HepG2 (cell line): ENCODE data around the gene NIBAN1.

ENCODE experiments used
- BCLAF1 ChIP-seq: fragments of 450-650 bp; IDR thresholded peaks from 2 replicates; pipeline ENCODE4 v1.6.1; 2017; ENCODE audit warnings: mild to moderate bottlenecking
- TF ChIP-seq, protein P1 (sequence below): sonication (generic); formaldehyde crosslinking; IDR thresholded peaks from 2 replicates; pipeline ENCODE4 v1.5.0; 2020; ENCODE audit warnings: mild to moderate bottlenecking, missing genetic modification reagents, moderate library complexity

DNA sequence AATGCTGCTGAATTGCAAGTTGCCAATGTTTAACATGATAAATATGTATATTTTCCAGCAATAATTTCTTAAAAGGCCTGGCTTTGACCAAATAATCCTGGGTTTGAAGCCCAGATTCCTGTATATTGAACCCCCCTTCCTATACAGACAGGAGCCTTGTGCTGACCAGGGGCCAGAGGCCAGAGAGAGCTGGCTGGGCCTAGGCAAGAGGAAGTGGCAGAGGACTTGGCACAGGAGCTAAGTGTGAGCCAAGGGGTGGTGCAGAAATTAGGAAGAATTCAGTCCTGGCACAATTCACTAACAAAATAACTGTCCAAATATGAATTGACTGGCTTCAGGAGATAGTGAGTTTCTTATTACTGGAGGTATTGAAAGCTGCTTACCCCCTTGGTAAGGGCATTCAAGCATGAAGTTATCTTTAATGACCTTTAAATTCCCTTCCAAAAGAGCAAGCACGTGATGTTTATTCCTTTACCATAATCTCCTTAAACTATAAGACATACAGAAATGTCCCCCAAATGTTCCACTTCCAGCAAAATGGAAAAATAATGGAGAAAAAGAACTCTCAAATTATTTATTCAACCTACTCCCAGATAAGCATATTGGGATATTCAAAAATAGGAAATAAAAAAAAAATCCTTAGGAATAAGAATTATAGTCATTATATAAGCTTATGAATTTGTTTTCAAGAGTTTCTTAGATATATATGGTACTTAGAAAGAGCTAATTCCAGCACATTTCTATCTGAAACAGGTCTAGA is 26.6 kb downstream of the NIBAN1 start:
- TF ChIP-seq BCLAF1 = no peak
- TF ChIP-seq, protein P1, sequence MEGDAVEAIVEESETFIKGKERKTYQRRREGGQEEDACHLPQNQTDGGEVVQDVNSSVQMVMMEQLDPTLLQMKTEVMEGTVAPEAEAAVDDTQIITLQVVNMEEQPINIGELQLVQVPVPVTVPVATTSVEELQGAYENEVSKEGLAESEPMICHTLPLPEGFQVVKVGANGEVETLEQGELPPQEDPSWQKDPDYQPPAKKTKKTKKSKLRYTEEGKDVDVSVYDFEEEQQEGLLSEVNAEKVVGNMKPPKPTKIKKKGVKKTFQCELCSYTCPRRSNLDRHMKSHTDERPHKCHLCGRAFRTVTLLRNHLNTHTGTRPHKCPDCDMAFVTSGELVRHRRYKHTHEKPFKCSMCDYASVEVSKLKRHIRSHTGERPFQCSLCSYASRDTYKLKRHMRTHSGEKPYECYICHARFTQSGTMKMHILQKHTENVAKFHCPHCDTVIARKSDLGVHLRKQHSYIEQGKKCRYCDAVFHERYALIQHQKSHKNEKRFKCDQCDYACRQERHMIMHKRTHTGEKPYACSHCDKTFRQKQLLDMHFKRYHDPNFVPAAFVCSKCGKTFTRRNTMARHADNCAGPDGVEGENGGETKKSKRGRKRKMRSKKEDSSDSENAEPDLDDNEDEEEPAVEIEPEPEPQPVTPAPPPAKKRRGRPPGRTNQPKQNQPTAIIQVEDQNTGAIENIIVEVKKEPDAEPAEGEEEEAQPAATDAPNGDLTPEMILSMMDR (CRISPR knock-in tag) = no peak
